Spleen (tissue), 11 donors: ENCODE data around the gene GGN. TPM values are rescaled to one million over a fixed set of nuclear protein-coding genes. Genes with fewer than 3 reads are reported as not detected.
"Not testable (repeated sequence)": the region's sequence is repeated elsewhere in the genome, so short reads cannot be mapped to it uniquely, and the experiment has no call there.

ENCODE experiments used
- DNase-seq: peaks from one replicate; pipeline ENCODE4 v3.0.0-alpha.2; 2020
- H3K27ac ChIP-seq, 8 donors: fragments of 200-600 bp; sonication (generic) in 7 of 8; 1 replicate in 4 of 8; 2 replicates in 4 of 8; pipeline versions ENCODE4 v1.5.0 to v1.8.0; 2016 to 2021; ENCODE audit warnings: inconsistent platforms in 4 of 8, mild to moderate bottlenecking in 4 of 8, moderate library complexity in 1 of 8
- H3K27me3 ChIP-seq, 7 donors: fragments of 200-600 bp; sonication (generic) in 6 of 7; replicated peaks in 1 of 7; 1 replicate in 4 of 7; 2 replicates in 3 of 7; pipeline versions ENCODE4 v1.5.0 to v1.8.0; 2016 to 2021; ENCODE audit warnings: inconsistent platforms in 3 of 7, mild to moderate bottlenecking in 1 of 7
- H3K36me3 ChIP-seq, 6 donors: fragments of 200-600 bp; sonication (generic) in 5 of 6; 1 replicate in 4 of 6; 2 replicates in 2 of 6; pipeline versions ENCODE4 v1.5.0 to v1.8.0; 2016 to 2021; ENCODE audit warnings: inconsistent platforms in 2 of 6
- H3K4me1 ChIP-seq, 6 donors: fragments of 200-600 bp; sonication (generic) in 5 of 6; 1 replicate in 3 of 6; 2 replicates in 3 of 6; pipeline versions ENCODE4 v1.5.0 to v1.8.0; 2016 to 2021; ENCODE audit warnings: inconsistent platforms in 3 of 6
- H3K4me3 ChIP-seq, 8 donors: fragments of 200-600 bp; sonication (generic) in 7 of 8; 1 replicate in 4 of 8; 2 replicates in 4 of 8; pipeline versions ENCODE4 v1.5.0 to v1.8.0; 2016 to 2021; ENCODE audit warnings: inconsistent platforms in 4 of 8, mild to moderate bottlenecking in 4 of 8, moderate library complexity in 2 of 8
- H3K9me3 ChIP-seq, 8 donors: fragments of 200-600 bp; sonication (generic) in 7 of 8; 1 replicate in 4 of 8; 2 replicates in 4 of 8; pipeline versions ENCODE4 v1.5.0 to v1.8.0; 2016 to 2021; ENCODE audit warnings: inconsistent platforms in 4 of 8
- POLR2A ChIP-seq, 3 donors: fragments of 450-650 bp; IDR thresholded peaks; one replicate each; pipeline ENCODE4 v1.5.1; 2017; ENCODE audit warnings: antibody characterized with exemption in 3 of 3, mild to moderate bottlenecking in 1 of 3
- POLR2AphosphoS5 ChIP-seq, 3 donors: sonication (generic); formaldehyde crosslinking; IDR thresholded peaks; one replicate each; pipeline ENCODE4 v1.5.1; 2017; ENCODE audit warnings: antibody characterized with exemption in 3 of 3
- WGBS, 5 donors: extraction: QIAGEN DNeasy Blood & Tissue Kit in 3 of 5; methylation state at CpG; one replicate each; pipeline versions ENCODE4 v1.1.5 to v1.1.7; 2013 to 2018; 5-methylcytosine and 5-hydroxymethylcytosine counted together
- intact Hi-C: fragments of 100-400 bp; cut with DNase I; formaldehyde crosslinking; loops from one replicate; pipeline ENCODE4 v1.15.0; 2023; ENCODE audit warnings: low total_unique reads
- polyA plus RNA-seq, 3 donors: library from polyadenylated mRNA; stranded (reverse); fragments of 200-250 nt; gene quantifications; one replicate each; pipeline ENCODE4 v1.2.1, GENCODE V29; 2013
- total RNA-seq, 7 donors: library from RNA; depleted of rRNA in 3 of 7; stranded (reverse); fragments of >200 nt in 3 of 7; fragmentation: NEBNext Ultra II Directional in 4 of 7; extraction: Animal tissue kit (Norgen Biotek cat#: 25700) in 4 of 7; gene quantifications; one replicate each; pipeline versions ENCODE4 v1.1.0 to v1.2.1, GENCODE V29; 2016 to 2021
- TF ChIP-seq, protein P1 (sequence below), 11 experiments: fragments of 200-600 bp in 7 of 11; fragments of 450-650 bp in 4 of 11; sonication (generic) in 4 of 11; IDR thresholded peaks in 8 of 11; conservative IDR thresholded peaks in 3 of 11; 1 replicate in 7 of 11; 2 replicates in 4 of 11; pipeline versions ENCODE4 v1.4.0 to v1.8.0; 2016 to 2021; ENCODE audit warnings: antibody characterized with exemption in 11 of 11, inconsistent platforms in 4 of 11, mild to moderate bottlenecking in 1 of 11
- donor health status: healthy with polysubstance abuse.
- donor health status: DM: no; HTN: no; CAD: no; lungs with moderate emphysema.
- donor health status: DM: no; HTN: no; CAD: no.
- donor health status: Bipolar disorder and iron deficiency.
- donor health status: healthy.
- donor health status: DM: no; HTN: no; CAD: no.
- donor health status: DM: yes; HTN: yes; CAD: no.

The GGN gene
- total and polyA plus RNA-seq, 10 donors = 0.08 to 0.19 TPM; not detected in 8

DNA sequence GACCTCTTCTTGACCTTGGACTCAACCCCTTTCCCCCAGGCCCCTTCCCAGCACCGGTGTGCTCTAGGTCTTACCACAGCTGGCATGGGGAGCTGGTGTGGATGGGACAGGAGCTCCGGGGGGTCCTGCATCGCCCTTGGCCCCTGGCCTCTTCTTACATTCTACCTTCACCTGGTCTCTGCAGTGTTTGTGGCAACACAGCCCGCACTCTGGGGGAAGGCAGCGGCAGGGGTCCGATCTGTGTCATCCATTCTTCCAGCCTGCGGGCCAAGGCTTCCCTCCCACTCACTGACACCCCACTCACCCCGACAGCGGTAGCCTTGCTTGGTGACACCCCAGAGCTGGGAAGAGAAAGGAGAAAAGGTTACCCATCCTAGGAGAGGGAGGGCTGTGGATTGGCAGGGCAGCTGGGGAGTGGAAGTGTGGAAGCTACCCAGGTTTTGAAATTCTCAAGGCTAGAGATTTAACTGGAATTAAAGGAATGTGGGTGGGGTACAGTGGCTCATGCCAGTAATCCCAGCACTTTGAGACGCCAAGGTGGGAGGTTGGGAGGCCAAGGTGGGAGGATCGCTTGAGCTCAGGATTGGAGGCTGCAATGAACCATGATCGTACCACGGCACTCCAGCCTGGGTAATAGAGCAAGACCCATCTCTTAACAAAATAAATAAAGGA, 23.3 kb upstream of the GGN start:
- 85 to 93% (median 90%) methylated on average over 12 to 13 of the region's 13 CpGs for WGBS, 5 donors
- intact Hi-C loops = no loop called here
- peaks cover 0 to 6% (median 0%) of the 10 kb centered on the region in 6 donors for H3K4me1 ChIP-seq
- no peaks in the 10 kb centered on the region for H3K27me3 ChIP-seq
- TF ChIP-seq, protein P1, sequence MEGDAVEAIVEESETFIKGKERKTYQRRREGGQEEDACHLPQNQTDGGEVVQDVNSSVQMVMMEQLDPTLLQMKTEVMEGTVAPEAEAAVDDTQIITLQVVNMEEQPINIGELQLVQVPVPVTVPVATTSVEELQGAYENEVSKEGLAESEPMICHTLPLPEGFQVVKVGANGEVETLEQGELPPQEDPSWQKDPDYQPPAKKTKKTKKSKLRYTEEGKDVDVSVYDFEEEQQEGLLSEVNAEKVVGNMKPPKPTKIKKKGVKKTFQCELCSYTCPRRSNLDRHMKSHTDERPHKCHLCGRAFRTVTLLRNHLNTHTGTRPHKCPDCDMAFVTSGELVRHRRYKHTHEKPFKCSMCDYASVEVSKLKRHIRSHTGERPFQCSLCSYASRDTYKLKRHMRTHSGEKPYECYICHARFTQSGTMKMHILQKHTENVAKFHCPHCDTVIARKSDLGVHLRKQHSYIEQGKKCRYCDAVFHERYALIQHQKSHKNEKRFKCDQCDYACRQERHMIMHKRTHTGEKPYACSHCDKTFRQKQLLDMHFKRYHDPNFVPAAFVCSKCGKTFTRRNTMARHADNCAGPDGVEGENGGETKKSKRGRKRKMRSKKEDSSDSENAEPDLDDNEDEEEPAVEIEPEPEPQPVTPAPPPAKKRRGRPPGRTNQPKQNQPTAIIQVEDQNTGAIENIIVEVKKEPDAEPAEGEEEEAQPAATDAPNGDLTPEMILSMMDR (IDR thresholded peaks at IDR 0.05 in 8 of 11, conservative IDR thresholded peaks at IDR 0.05 in 3 of 11) = no peak
- TF ChIP-seq POLR2AphosphoS5 (IDR thresholded peaks at IDR 0.05) = peak in 2 of 3 donors; percentile 12 to 57
- H3K27ac ChIP-seq = no peak overlapping the region
- no peak overlapping the region for H3K4me3 ChIP-seq
- peaks cover 0 to 100% (median 31%) of the 10 kb centered on the region in 6 donors for H3K36me3 ChIP-seq
- H3K9me3 ChIP-seq = no peaks in the 10 kb centered on the region
- no peak for DNase-seq

DNA sequence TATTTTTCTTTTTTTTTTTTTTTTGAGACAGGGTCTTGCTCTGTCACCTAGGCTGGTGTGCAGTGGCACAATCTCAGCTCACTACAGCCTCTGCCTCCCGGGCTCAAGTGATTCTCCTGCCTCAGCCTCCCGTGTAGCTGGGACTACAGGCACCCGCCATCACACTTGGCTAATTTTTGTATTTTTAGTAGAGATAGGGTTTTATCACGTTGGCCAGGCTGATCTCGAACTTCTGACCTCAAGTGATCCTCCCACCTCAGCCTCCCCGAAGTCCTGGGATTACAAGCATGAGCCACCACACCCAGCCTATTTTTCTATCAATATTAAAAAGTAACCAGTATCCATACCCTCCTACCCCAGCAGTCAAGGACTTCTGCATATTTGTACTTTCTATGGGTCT, 22.6 kb upstream of the GGN start:
- H3K36me3 ChIP-seq = peaks cover 0 to 100% (median 33%) of the 10 kb centered on the region in 6 donors
- H3K27me3 ChIP-seq, DNase-seq, H3K9me3 ChIP-seq, intact Hi-C loops, H3K4me1 ChIP-seq, H3K4me3 ChIP-seq: not testable (repeated sequence)
- H3K27ac ChIP-seq = peak overlapping the region in 1 of 8 donors; percentile 55
- 77 to 86% (median 81%) methylated on average over 6 of the region's 6 CpGs for WGBS, 5 donors

- Histone ChIP-seq H3K4me1 (peaks cover 0 to 13% (median 2%) of the 10 kb centered on the region in 6 donors), H3K4me3 (no peak overlapping the region), H3K27me3 (no peaks in the 10 kb centered on the region), H3K9me3 (no peaks in the 10 kb centered on the region), H3K27ac (peak overlapping the region in 4 of 8 donors; percentile 17 to 55 (median 24)), H3K36me3 (peaks cover 0 to 100% (median 33%) of the 10 kb centered on the region in 6 donors)
- no peak for DNase-seq
- TF ChIP-seq POLR2AphosphoS5 (IDR thresholded peaks at IDR 0.05) (no peak), POLR2A (IDR thresholded peaks at IDR 0.05) (no peak)
- TF ChIP-seq, protein P1 (IDR thresholded peaks at IDR 0.05 in 8 of 11, conservative IDR thresholded peaks at IDR 0.05 in 3 of 11) = no peak
- intact Hi-C loops = no loop called here
- WGBS, 5 donors = 67 to 75% (median 72%) methylated on average over 7 of the region's 7 CpGs
These were observed 21.8 kb upstream of the GGN start for GRCh38 chr19:38409631-38410133.

DNA sequence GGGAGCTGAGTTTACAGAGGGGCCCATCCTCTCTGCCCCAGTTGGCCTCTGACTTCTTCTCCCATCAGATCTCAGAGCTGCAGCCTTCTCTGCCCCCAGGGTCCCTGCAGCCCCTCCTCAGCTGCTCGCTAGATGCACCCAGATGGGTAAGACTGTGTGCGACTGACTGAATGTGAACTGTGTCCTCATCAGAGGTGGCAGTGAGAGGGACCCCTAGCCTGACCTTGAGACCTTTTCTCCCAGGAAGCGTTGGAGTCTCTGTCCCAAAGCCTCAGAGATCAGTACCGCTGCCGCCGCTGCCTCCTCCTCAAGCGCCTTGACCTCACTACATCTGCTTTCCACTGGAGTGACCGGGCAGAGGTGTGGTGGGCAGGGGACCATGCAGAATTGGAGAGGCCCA, 17.4 kb upstream of the GGN start:
- H3K27me3 ChIP-seq = peaks cover 0 to 7% (median 0%) of the 10 kb centered on the region in 7 donors
- TF ChIP-seq POLR2A (IDR thresholded peaks at IDR 0.05) (no peak), POLR2AphosphoS5 (IDR thresholded peaks at IDR 0.05) (peak in 1 of 3 donors; percentile 8)
- TF ChIP-seq, protein P1 (IDR thresholded peaks at IDR 0.05 in 8 of 11, conservative IDR thresholded peaks at IDR 0.05 in 3 of 11) = no peak
- WGBS, 5 donors = 80 to 98% (median 95%) methylated on average over 1 to 8 of the region's 8 CpGs
- no peaks in the 10 kb centered on the region for H3K9me3 ChIP-seq
- no peak for DNase-seq
- peak overlapping the region in 1 of 8 donors; percentile 2 for H3K27ac ChIP-seq
- H3K36me3 ChIP-seq = peaks cover 0 to 57% (median 27%) of the 10 kb centered on the region in 6 donors
- peaks cover 7 to 34% (median 18%) of the 10 kb centered on the region in 6 donors for H3K4me1 ChIP-seq
- intact Hi-C loops = no loop called here
- H3K4me3 ChIP-seq = no peak overlapping the region
